ENCODE data around the gene ATXN7L1. TPM values are rescaled to one million over a fixed set of nuclear protein-coding genes. Genes with fewer than 3 reads are reported as not detected.

The ATXN7L1 gene
- polyA plus RNA-seq, 6 donors from 2014 or later, result 9.8 to 18.2 (median 10.8) TPM

DNA sequence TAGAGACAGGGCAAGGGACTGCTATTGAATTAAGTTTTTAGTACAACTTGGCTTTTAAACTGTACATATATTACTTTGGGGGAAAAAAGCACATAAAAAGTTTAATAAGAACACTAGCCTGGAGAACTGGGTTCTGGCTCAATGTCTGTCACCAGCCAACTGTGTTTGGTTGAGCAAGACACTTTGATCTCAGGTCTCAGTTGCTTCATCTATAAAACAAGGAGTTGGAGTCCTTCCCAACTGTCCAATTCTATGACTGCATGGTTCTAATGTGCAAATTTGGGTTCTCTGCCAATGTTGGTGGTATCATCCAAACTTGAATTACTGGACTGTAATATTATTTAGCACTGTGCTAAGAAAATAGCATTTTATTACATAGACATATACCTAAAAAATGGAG lies 50.3 kb downstream of the ATXN7L1 start:
- Mint-ChIP-seq H3K4me3 (no peak overlapping the region), H3K9me3 (peaks cover 1 to 8% (median 6%) of the 10 kb centered on the region in 7 donors), H3K27ac (no peak overlapping the region), H3K4me1 (no peaks in the 10 kb centered on the region), H3K27me3 (peaks cover 20 to 22% (median 22%) of the 10 kb centered on the region in 3 donors), H3K36me3 (peaks cover 0 to 17% of the 10 kb centered on the region in 2 donors)
- DNase-seq (no peak), ATAC-seq (ENCODE audit: low read depth in 2 of 2) (no peak)

DNA sequence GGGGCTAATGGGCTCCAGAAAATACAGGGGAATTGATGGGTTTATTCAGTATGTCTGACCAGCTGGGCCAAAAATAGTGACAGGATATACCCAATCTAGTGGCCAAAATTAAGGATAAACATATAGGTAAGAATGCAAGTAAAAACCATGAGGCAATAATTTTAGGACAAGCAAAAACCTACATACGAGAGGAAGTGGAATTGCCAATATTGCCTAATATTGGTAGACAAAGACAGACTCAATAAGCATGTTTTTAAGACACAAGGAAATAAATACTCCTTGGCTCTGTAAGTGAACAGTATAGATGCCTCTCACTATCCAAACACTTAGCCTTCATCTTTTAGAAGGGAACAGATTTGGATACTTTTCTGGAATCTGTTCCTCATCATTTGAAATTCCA lies 51.0 kb downstream of the ATXN7L1 start:
- ATAC-seq (ENCODE audit: low read depth in 2 of 2) (no peak), DNase-seq (no peak)
- no peak overlapping the region for H3K4me3 Mint-ChIP-seq
- peaks cover 20 to 23% (median 22%) of the 10 kb centered on the region in 3 donors for H3K27me3 Mint-ChIP-seq
- H3K9me3 Mint-ChIP-seq, result peaks cover 1 to 8% (median 6%) of the 10 kb centered on the region in 7 donors
- no peaks in the 10 kb centered on the region for H3K4me1 Mint-ChIP-seq
- H3K36me3 Mint-ChIP-seq, result peaks cover 0 to 17% of the 10 kb centered on the region in 2 donors
- no peak overlapping the region for H3K27ac Mint-ChIP-seq

DNA sequence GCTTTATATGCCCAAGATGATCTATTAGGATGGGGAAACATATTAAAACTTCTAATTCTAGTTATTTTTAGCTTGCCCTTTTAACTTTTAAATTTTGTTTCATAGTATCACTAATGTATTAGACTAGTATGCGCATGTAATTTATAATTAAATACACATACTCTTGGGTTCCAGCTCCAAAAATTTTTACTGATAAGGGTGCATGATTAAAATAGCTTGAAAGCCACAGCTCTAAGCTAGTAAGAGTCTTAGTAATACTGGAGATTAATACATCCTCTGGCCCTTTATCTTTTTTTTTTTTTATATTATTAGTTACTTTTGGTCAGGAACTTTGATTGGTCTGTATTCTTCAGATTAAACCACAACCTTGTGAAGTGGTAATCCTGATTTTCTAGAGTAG lies 53.6 kb downstream of the ATXN7L1 start:
- Mint-ChIP-seq H3K27me3 (peaks cover 20 to 23% (median 22%) of the 10 kb centered on the region in 3 donors), H3K4me3 (no peak overlapping the region), H3K36me3 (peaks cover 0 to 17% of the 10 kb centered on the region in 2 donors), H3K27ac (no peak overlapping the region), H3K4me1 (no peaks in the 10 kb centered on the region), H3K9me3 (peaks cover 1 to 8% (median 6%) of the 10 kb centered on the region in 7 donors)
- ATAC-seq (ENCODE audit: low read depth in 2 of 2) (no peak), DNase-seq (no peak)

DNA sequence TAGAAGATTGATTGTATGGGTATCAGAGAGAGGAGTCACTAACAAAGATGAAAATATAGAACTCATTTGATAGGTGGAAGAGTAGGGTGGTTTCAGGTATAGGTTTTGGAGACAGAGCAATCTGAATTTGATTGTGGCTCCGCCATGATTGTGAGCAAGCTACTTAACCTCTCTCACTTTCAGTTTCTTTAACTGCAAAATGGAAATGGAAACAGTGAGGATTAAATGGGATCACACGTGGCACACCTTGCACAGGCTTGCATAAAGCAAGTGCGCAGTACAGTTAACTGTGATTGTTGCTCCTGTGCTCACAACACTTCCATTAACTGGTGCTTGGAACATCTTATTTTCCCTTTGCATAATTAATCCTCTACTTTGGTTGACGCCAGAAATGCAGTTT lies 54.9 kb downstream of the ATXN7L1 start:
- peaks cover 17 to 22% (median 20%) of the 10 kb centered on the region in 3 donors for H3K27me3 Mint-ChIP-seq
- H3K4me3 Mint-ChIP-seq, result no peak overlapping the region
- peak overlapping the region in 1 of 6 donors; percentile 49 for H3K27ac Mint-ChIP-seq
- ATAC-seq (ENCODE audit: low read depth in 2 of 2) (no peak), DNase-seq (no peak)
- H3K4me1 Mint-ChIP-seq, result peaks cover 0 to 3% (median 2%) of the 10 kb centered on the region in 3 donors
- peaks cover 1 to 8% (median 6%) of the 10 kb centered on the region in 7 donors for H3K9me3 Mint-ChIP-seq
- peaks cover 0 to 17% of the 10 kb centered on the region in 2 donors for H3K36me3 Mint-ChIP-seq

DNA sequence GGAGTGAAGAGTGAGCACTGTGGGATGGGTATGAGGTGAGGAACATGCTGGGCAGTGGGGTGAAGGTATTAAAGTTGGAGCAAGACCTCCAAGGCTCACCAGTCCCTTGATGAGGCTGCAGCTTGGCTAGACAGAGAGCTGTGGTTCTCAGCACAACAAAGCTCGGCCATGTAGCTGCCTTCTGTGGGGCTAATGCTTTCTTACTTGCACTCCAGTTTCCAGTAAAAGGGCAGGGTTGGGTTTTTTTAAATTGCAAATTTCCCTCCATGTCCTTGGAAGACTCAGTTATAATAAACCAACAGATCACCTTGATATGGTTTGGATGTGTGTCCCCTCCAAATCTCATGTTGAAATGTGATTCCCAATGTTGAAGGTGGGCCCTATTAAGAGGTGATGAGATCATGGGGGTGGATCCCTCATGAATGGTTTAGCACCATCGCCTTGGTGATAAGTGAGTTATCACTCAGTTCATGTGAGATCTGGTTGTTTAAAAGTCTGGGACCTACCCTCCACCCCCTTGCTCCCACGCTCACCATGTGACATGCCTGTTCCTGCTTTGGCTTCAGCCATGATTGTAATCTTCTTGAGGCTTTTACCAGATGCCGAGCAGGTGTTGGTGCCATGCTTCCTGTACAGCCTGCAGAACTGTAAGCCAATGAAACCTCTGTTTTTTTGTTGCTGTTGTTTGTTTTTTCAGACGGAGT lies 55.9 kb downstream of the ATXN7L1 start:
- Mint-ChIP-seq H3K36me3 (peaks cover 0 to 17% of the 10 kb centered on the region in 2 donors), H3K27ac (no peak overlapping the region), H3K4me1 (peaks cover 5 to 11% (median 10%) of the 10 kb centered on the region in 3 donors), H3K4me3 (no peak overlapping the region), H3K27me3 (peaks cover 13 to 25% (median 22%) of the 10 kb centered on the region in 3 donors), H3K9me3 (peaks cover 1 to 8% (median 6%) of the 10 kb centered on the region in 7 donors)
- ATAC-seq (ENCODE audit: low read depth in 2 of 2) (no peak), DNase-seq (no peak)

DNA sequence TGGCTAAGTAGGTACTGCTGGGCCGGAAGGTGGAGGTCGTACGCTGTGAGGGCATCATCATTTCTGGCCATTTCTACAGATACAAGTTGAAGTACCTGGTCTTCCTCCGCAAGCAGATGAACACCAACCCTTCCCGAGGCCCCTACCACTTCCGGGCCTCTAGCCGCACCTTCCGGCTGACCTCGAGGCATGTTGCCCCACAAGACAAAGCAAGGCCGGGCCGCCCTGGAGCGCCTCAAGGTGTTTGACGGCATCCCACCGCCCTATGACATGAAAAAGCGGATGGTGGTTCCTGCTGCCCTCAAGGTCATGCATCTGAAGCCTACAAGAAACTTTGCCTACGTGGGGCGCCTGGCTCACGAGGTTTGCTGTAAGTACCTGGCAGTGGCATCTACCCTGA lies 56.8 kb downstream of the ATXN7L1 start:
- H3K9me3 Mint-ChIP-seq, result peaks cover 1 to 8% (median 6%) of the 10 kb centered on the region in 7 donors
- H3K4me1 Mint-ChIP-seq, result peaks cover 5 to 12% (median 10%) of the 10 kb centered on the region in 3 donors
- ATAC-seq (ENCODE audit: low read depth in 2 of 2) (no peak), DNase-seq (no peak)
- H3K36me3 Mint-ChIP-seq, result peaks cover 0 to 14% of the 10 kb centered on the region in 2 donors
- no peak overlapping the region for H3K27ac Mint-ChIP-seq
- no peak overlapping the region for H3K4me3 Mint-ChIP-seq
- peaks cover 13 to 22% (median 14%) of the 10 kb centered on the region in 3 donors for H3K27me3 Mint-ChIP-seq

DNA sequence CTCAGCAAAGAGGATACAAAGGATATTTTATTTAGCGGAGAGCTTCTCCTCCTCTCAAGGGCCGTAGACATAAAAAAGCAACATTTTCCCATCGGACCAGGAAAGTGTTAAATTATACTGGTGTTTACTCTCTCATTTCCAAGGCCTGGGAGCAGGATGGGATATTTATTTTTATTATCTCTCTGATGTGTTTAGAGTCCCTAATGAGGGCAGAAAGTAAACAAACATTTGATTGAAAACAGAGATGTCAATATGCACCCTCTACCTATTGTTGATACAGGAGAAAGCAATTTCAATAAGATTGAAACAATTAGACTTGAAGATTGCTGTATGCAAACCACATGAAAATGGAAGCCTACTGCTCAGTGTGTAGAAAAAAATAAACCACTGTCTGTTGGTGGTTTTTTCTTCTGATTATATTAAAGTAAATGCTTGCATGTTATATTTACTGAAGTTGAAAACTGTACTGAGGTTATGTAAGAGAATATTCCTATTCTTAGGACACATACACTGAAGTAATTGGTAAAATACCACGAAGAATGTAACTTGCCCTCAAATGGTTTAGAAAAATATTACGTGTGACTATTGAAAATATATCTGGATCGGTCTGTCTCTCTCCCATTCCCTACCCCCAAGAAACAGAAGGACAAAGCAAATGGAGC lies 59.3 kb downstream of the ATXN7L1 start:
- DNase-seq (no peak), ATAC-seq (ENCODE audit: low read depth in 2 of 2) (no peak)
- peak overlapping the region in 1 of 6 donors; percentile 36 for H3K27ac Mint-ChIP-seq
- peaks cover 4 to 13% (median 8%) of the 10 kb centered on the region in 3 donors for H3K27me3 Mint-ChIP-seq
- no peaks in the 10 kb centered on the region for H3K36me3 Mint-ChIP-seq
- no peak overlapping the region for H3K4me3 Mint-ChIP-seq
- peaks cover 5 to 12% (median 10%) of the 10 kb centered on the region in 3 donors for H3K4me1 Mint-ChIP-seq
- H3K9me3 Mint-ChIP-seq, result no peaks in the 10 kb centered on the region

DNA sequence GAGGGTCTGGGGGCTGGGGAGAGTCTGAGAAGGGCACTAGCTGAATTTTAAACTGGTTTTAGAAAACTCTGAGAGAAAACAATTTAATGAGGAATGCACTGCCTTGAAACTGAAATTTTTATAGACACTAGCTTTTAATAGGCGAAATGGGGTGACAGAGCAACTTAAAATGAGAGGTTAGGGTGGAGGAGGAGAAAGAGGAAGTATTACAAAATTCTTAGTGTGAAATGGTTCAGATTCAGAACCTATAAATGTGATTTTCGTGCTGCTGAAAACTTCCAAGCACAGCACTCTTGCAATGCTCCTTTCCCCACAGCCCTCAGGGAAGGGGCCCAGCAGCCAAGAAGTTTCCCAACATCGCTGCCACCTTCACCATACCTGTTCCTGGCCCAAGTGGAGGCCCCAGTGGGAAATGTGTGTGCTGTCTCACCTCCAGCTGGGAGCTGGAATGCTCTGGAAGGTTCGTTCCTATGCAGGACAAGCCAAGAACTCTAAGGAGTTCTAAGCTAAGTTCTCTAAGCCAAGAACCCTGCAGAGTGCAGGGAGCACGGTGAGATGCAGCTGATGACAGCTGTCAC lies 60.0 kb downstream of the ATXN7L1 start:
- Mint-ChIP-seq H3K4me1 (peaks cover 5 to 12% (median 10%) of the 10 kb centered on the region in 3 donors), H3K27me3 (peaks cover 4 to 12% (median 8%) of the 10 kb centered on the region in 3 donors), H3K27ac (peak overlapping the region in 1 of 6 donors; percentile 36), H3K4me3 (no peak overlapping the region), H3K36me3 (no peaks in the 10 kb centered on the region), H3K9me3 (no peaks in the 10 kb centered on the region)
- DNase-seq, result no peak
- no peak for ATAC-seq (ENCODE audit: low read depth in 2 of 2)

DNA sequence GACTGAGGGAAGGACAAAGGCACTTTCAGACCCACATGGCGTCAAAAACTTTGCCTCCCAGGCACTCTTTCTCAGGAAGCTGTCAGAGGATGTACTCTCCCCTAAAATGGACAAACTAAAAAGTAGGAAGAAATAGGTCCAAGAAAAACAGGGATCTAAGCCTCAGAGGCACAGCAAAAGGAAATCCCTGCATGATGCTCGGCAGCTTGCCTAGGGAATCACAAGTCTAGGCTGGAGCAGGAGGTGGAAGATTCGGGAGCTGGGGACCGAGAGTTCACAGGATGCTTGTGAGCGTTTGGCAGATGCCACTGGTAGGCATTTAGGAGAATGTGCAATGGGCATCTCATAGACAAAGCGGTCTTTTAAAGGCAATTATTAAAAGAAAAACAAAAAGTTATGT lies 60.8 kb downstream of the ATXN7L1 start:
- Mint-ChIP-seq H3K27ac (peak overlapping the region in 1 of 6 donors; percentile 70), H3K9me3 (no peaks in the 10 kb centered on the region), H3K27me3 (peaks cover 6 to 9% (median 8%) of the 10 kb centered on the region in 3 donors), H3K4me3 (no peak overlapping the region), H3K4me1 (peaks cover 5 to 12% (median 10%) of the 10 kb centered on the region in 3 donors), H3K36me3 (no peaks in the 10 kb centered on the region)
- DNase-seq (no peak), ATAC-seq (ENCODE audit: low read depth in 2 of 2) (no peak)

DNA sequence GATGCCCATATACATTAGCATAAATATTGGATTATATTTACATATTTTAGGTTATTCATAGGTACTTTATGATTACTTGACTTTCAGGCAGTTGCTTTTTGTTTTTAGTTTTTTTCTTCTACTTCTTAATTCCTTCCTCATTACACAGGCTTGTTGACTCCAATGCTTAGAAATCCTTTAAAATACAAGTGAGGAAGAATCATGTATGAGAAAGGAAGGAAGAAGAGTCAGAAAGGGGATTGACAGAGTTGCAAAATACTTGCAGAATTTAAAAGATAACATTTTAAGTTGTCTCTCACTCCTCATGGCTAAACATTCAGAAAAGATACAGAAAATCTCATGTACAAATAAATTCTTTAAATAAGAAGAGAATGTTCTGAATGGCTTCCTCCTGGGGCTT lies 61.9 kb downstream of the ATXN7L1 start:
- Mint-ChIP-seq H3K4me3 (no peak overlapping the region), H3K4me1 (peaks cover 5 to 19% (median 10%) of the 10 kb centered on the region in 3 donors), H3K27ac (no peak overlapping the region), H3K36me3 (no peaks in the 10 kb centered on the region), H3K9me3 (peaks cover 0 to 3% (median 0%) of the 10 kb centered on the region in 7 donors), H3K27me3 (peaks cover 8 to 9% (median 8%) of the 10 kb centered on the region in 3 donors)
- no peak for DNase-seq
- ATAC-seq (ENCODE audit: low read depth in 2 of 2), result no peak

DNA sequence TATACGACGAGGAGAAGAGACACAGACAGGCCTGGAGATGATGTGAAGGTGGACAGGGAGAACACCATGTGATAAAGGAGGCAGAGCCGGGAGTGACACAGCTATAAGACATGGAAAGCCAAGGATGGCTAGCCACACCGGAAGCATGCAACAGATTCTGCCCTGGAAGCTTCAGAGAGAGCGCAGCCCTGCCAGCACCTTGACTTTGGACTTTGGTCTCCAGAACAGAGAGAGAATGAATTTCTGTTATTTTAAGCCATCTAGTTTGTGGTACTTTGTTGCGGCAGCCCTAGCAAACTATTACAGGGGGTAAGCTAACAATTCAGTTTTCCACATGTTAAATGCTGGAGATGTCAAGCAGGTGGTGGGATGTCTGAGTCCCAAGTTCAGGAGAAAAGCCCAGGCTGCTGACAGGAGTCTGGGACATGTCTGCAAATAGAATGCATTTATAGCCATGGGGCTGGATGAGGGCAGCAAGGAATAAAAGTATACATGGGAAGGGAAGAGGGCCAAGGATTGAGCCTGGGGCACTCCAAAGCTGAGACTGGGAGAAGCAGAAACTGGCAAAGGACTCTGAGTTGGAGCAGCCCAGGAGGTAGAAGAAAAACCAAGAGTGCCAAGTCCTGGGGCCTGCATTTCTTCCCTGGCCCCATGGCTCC lies 65.1 kb downstream of the ATXN7L1 start:
- no peak for ATAC-seq (ENCODE audit: low read depth in 2 of 2)
- peaks cover 12 to 40% (median 12%) of the 10 kb centered on the region in 3 donors for H3K4me1 Mint-ChIP-seq
- no peak overlapping the region for H3K4me3 Mint-ChIP-seq
- H3K36me3 Mint-ChIP-seq, result no peaks in the 10 kb centered on the region
- peaks cover 8 to 9% (median 8%) of the 10 kb centered on the region in 3 donors for H3K27me3 Mint-ChIP-seq
- DNase-seq, result no peak
- H3K27ac Mint-ChIP-seq, result peak overlapping the region in 1 of 6 donors; percentile 25
- H3K9me3 Mint-ChIP-seq, result peaks cover 0 to 3% (median 0%) of the 10 kb centered on the region in 7 donors

DNA sequence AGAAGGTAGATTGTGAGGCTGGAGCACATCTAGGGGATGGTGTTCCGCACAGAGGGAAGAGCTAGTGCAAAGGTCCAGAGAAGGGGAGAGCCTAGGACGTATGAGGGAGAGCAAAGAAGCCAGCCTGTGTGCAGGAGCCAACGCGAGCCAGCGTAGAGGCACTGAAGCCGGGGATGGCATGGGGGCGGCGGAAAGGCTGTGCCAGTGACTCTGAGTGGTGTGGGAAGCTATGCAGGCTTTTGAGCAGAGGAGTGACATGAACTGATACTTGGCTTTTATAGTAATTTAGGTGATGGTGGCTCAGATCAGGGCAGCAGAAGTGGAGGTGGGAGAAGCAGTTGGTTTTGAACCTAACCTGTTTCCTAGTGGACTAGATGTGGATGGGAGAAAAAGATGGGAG lies 65.8 kb downstream of the ATXN7L1 start:
- Mint-ChIP-seq H3K9me3 (peaks cover 0 to 3% (median 0%) of the 10 kb centered on the region in 7 donors), H3K36me3 (no peaks in the 10 kb centered on the region), H3K27ac (peak overlapping the region in 1 of 6 donors; percentile 9), H3K4me1 (peaks cover 11 to 39% (median 14%) of the 10 kb centered on the region in 3 donors), H3K27me3 (peaks cover 3 to 8% (median 8%) of the 10 kb centered on the region in 3 donors), H3K4me3 (peak overlapping the region in 1 of 8 donors; percentile 43)
- no peak for ATAC-seq (ENCODE audit: low read depth in 2 of 2)
- DNase-seq, result no peak

All from naive B cell (primary cell).